ENCODE measurements around the gene PCDH15.
"Not testable (repeated sequence)": the region's sequence is repeated elsewhere in the genome, so short reads cannot be mapped to it uniquely, and the experiment has no call there.

Gene PCDH15

GRCh38 chr10:54402576-54402975, 398.5 kb downstream of the PCDH15 start:
- H4K8ac ChIP-seq (ENCODE audit: low read depth, low read length): no peak overlapping the region
- H3K14ac ChIP-seq (ENCODE audit: low read length): no peak overlapping the region
- H2BK120ac ChIP-seq (ENCODE audit: low read depth, low read length): no peak overlapping the region
- H3K9ac ChIP-seq (ENCODE audit: low read depth, low read length, poor library complexity): no peak overlapping the region
- no peak overlapping the region for H3K23ac ChIP-seq (ENCODE audit: low read depth, low read length, poor library complexity)
- no peak overlapping the region for H3K4me2 ChIP-seq (ENCODE audit: insufficient read depth, low read length, poor library complexity, severe bottlenecking)
- no peak overlapping the region for H3K4ac ChIP-seq (ENCODE audit: low read length)
- H3K9me3 ChIP-seq (replicated peaks in 1 of 2; ENCODE audit: control insufficient read depth in 2 of 2, insufficient read depth in 1 of 2, low read depth in 1 of 2, low read length in 2 of 2): no peaks in the 10 kb centered on the region
- DNase-seq (ENCODE audit: low spot score): peak; percentile 8
- H3K4me1 ChIP-seq (ENCODE audit: control insufficient read depth in 2 of 2, insufficient read depth in 1 of 2, low read depth in 1 of 2, low read length in 2 of 2): no peaks in the 10 kb centered on the region
- no peak overlapping the region for H3K18ac ChIP-seq (ENCODE audit: low read length)
- H3K27me3 ChIP-seq (ENCODE audit: control insufficient read depth in 3 of 3, insufficient read depth in 3 of 3, low read depth in 1 of 3, low read length in 3 of 3): no peaks in the 10 kb centered on the region
- no CpG with 5 or more reads among the region's 1 CpG for WGBS, 2 donors (ENCODE audit: extremely low coverage in 2 of 2, insufficient read length in 2 of 2, insufficient replicate concordance in 1 of 2)
- H2BK15ac ChIP-seq (ENCODE audit: low read length): no peak overlapping the region
- H3K36me3 ChIP-seq (replicated peaks in 1 of 2; ENCODE audit: control insufficient read depth in 2 of 2, insufficient read depth in 2 of 2, low read length in 2 of 2): no peaks in the 10 kb centered on the region
- H2BK5ac ChIP-seq (ENCODE audit: low read length): no peak overlapping the region
- H2BK12ac ChIP-seq (ENCODE audit: low read length): no peak overlapping the region
- no peak overlapping the region for H3K4me3 ChIP-seq (ENCODE audit: low read length in 2 of 2)
- no peak overlapping the region for H2AFZ ChIP-seq (ENCODE audit: low read length)
- H3K27ac ChIP-seq (replicated peaks; ENCODE audit: low read length): no peak overlapping the region
- H2AK5ac ChIP-seq (ENCODE audit: low read depth, low read length): no peak overlapping the region
- H4K91ac ChIP-seq (ENCODE audit: low read depth, low read length, poor library complexity): no peak overlapping the region
- no peaks in the 10 kb centered on the region for H3K79me1 ChIP-seq (ENCODE audit: low read depth, low read length)

GRCh38 chr10:54396031-54396430, 405.0 kb downstream of the PCDH15 start:
- Histone ChIP-seq H2AK5ac (ENCODE audit: low read depth, low read length) (no peak overlapping the region), H3K9me3 (replicated peaks in 1 of 2; ENCODE audit: control insufficient read depth in 2 of 2, insufficient read depth in 1 of 2, low read depth in 1 of 2, low read length in 2 of 2) (no peaks in the 10 kb centered on the region), H3K4me1 (ENCODE audit: control insufficient read depth in 2 of 2, insufficient read depth in 1 of 2, low read depth in 1 of 2, low read length in 2 of 2) (no peaks in the 10 kb centered on the region), H4K8ac (ENCODE audit: low read depth, low read length) (no peak overlapping the region), H3K36me3 (replicated peaks in 1 of 2; ENCODE audit: control insufficient read depth in 2 of 2, insufficient read depth in 2 of 2, low read length in 2 of 2) (no peaks in the 10 kb centered on the region), H4K91ac (ENCODE audit: low read depth, low read length, poor library complexity) (no peak overlapping the region), H3K4me2 (ENCODE audit: insufficient read depth, low read length, poor library complexity, severe bottlenecking) (no peak overlapping the region), H2AFZ (ENCODE audit: low read length) (no peak overlapping the region), H3K14ac (ENCODE audit: low read length) (no peak overlapping the region), H2BK5ac (ENCODE audit: low read length) (no peak overlapping the region), H2BK12ac (ENCODE audit: low read length) (no peak overlapping the region), H2BK120ac (ENCODE audit: low read depth, low read length) (no peak overlapping the region), H3K4me3 (ENCODE audit: low read length in 2 of 2) (no peak overlapping the region), H3K27me3 (ENCODE audit: control insufficient read depth in 3 of 3, insufficient read depth in 3 of 3, low read depth in 1 of 3, low read length in 3 of 3) (no peaks in the 10 kb centered on the region), H2BK15ac (ENCODE audit: low read length) (no peak overlapping the region), H3K4ac (ENCODE audit: low read length) (no peak overlapping the region), H3K9ac (ENCODE audit: low read depth, low read length, poor library complexity) (no peak overlapping the region), H3K79me1 (ENCODE audit: low read depth, low read length) (no peaks in the 10 kb centered on the region), H3K18ac (ENCODE audit: low read length) (no peak overlapping the region), H3K23ac (ENCODE audit: low read depth, low read length, poor library complexity) (no peak overlapping the region), H3K27ac (replicated peaks; ENCODE audit: low read length) (no peak overlapping the region)
- no peak for DNase-seq (ENCODE audit: low spot score)
- no CpG with 5 or more reads among the region's 6 CpGs for WGBS, 2 donors (ENCODE audit: extremely low coverage in 2 of 2, insufficient read length in 2 of 2, insufficient replicate concordance in 1 of 2)

GRCh38 chr10:54394598-54394997, 406.4 kb downstream of the PCDH15 start:
- H3K79me1 ChIP-seq (ENCODE audit: low read depth, low read length); H3K23ac ChIP-seq (ENCODE audit: low read depth, low read length, poor library complexity); H3K9ac ChIP-seq (ENCODE audit: low read depth, low read length, poor library complexity); H3K9me3 ChIP-seq (replicated peaks in 1 of 2; ENCODE audit: control insufficient read depth in 2 of 2, insufficient read depth in 1 of 2, low read depth in 1 of 2, low read length in 2 of 2); H2AK5ac ChIP-seq (ENCODE audit: low read depth, low read length); H3K4me2 ChIP-seq (ENCODE audit: insufficient read depth, low read length, poor library complexity, severe bottlenecking); H3K27me3 ChIP-seq (ENCODE audit: control insufficient read depth in 3 of 3, insufficient read depth in 3 of 3, low read depth in 1 of 3, low read length in 3 of 3); H2BK15ac ChIP-seq (ENCODE audit: low read length); H3K4me1 ChIP-seq (ENCODE audit: control insufficient read depth in 2 of 2, insufficient read depth in 1 of 2, low read depth in 1 of 2, low read length in 2 of 2); H3K27ac ChIP-seq (replicated peaks; ENCODE audit: low read length); H4K91ac ChIP-seq (ENCODE audit: low read depth, low read length, poor library complexity); H3K14ac ChIP-seq (ENCODE audit: low read length); H2AFZ ChIP-seq (ENCODE audit: low read length); H4K8ac ChIP-seq (ENCODE audit: low read depth, low read length); H3K18ac ChIP-seq (ENCODE audit: low read length); DNase-seq (ENCODE audit: low spot score); H3K36me3 ChIP-seq (replicated peaks in 1 of 2; ENCODE audit: control insufficient read depth in 2 of 2, insufficient read depth in 2 of 2, low read length in 2 of 2); H2BK5ac ChIP-seq (ENCODE audit: low read length); H3K4me3 ChIP-seq (ENCODE audit: low read length in 2 of 2); H2BK120ac ChIP-seq (ENCODE audit: low read depth, low read length); H3K4ac ChIP-seq (ENCODE audit: low read length); H2BK12ac ChIP-seq (ENCODE audit: low read length): not testable (repeated sequence)
- no CpG with 5 or more reads among the region's 6 CpGs for WGBS, 2 donors (ENCODE audit: extremely low coverage in 2 of 2, insufficient read length in 2 of 2, insufficient replicate concordance in 1 of 2)

GRCh38 chr10:54372179-54372578, 428.9 kb downstream of the PCDH15 start:
- Histone ChIP-seq H3K9me3 (replicated peaks in 1 of 2; ENCODE audit: control insufficient read depth in 2 of 2, insufficient read depth in 1 of 2, low read depth in 1 of 2, low read length in 2 of 2) (no peaks in the 10 kb centered on the region), H2BK12ac (ENCODE audit: low read length) (no peak overlapping the region), H2BK120ac (ENCODE audit: low read depth, low read length) (no peak overlapping the region), H3K4me1 (ENCODE audit: control insufficient read depth in 2 of 2, insufficient read depth in 1 of 2, low read depth in 1 of 2, low read length in 2 of 2) (no peaks in the 10 kb centered on the region), H3K4me3 (ENCODE audit: low read length in 2 of 2) (no peak overlapping the region), H3K27me3 (ENCODE audit: control insufficient read depth in 3 of 3, insufficient read depth in 3 of 3, low read depth in 1 of 3, low read length in 3 of 3) (no peaks in the 10 kb centered on the region), H2BK5ac (ENCODE audit: low read length) (no peak overlapping the region), H3K27ac (replicated peaks; ENCODE audit: low read length) (no peak overlapping the region), H3K4ac (ENCODE audit: low read length) (no peak overlapping the region), H3K23ac (ENCODE audit: low read depth, low read length, poor library complexity) (no peak overlapping the region), H3K9ac (ENCODE audit: low read depth, low read length, poor library complexity) (no peak overlapping the region), H4K8ac (ENCODE audit: low read depth, low read length) (no peak overlapping the region), H3K14ac (ENCODE audit: low read length) (no peak overlapping the region), H3K18ac (ENCODE audit: low read length) (no peak overlapping the region), H3K36me3 (replicated peaks in 1 of 2; ENCODE audit: control insufficient read depth in 2 of 2, insufficient read depth in 2 of 2, low read length in 2 of 2) (no peaks in the 10 kb centered on the region), H2BK15ac (ENCODE audit: low read length) (no peak overlapping the region), H2AK5ac (ENCODE audit: low read depth, low read length) (no peak overlapping the region), H4K91ac (ENCODE audit: low read depth, low read length, poor library complexity) (no peak overlapping the region), H3K4me2 (ENCODE audit: insufficient read depth, low read length, poor library complexity, severe bottlenecking) (no peak overlapping the region), H2AFZ (ENCODE audit: low read length) (no peak overlapping the region), H3K79me1 (ENCODE audit: low read depth, low read length) (no peaks in the 10 kb centered on the region)
- no CpG with 5 or more reads among the region's 1 CpG for whole genome bisulfite sequencing, 2 donors (ENCODE audit: extremely low coverage in 2 of 2, insufficient read length in 2 of 2, insufficient replicate concordance in 1 of 2)
- DNase-seq (ENCODE audit: low spot score): no peak

Data from neuronal stem cell (in vitro differentiated cells).